DOHH2 (cell line): ENCODE results near the gene ZNF581.

Experiments
- H3F3A ChIP-seq: fragments of 200-600 bp; sonication (generic), shearing (Covaris generic); 2 replicates; pipeline ENCODE4 v1.6.0; 2016; ENCODE audit warnings: antibody characterized with exemption, mild to moderate bottlenecking; ENCODE audit not compliant: control insufficient read depth, insufficient read depth
- H3K27ac ChIP-seq: fragments of 200-600 bp; sonication (generic); 2 replicates; pipeline ENCODE4 v1.5.1; 2014; ENCODE audit warnings: low read depth, mild to moderate bottlenecking, low read length, moderate library complexity
- H3K27me3 ChIP-seq: fragments of 200-600 bp; sonication (generic); 2 replicates; pipeline ENCODE4 v1.6.1; 2014; ENCODE audit warnings: mild to moderate bottlenecking, low read length, mixed read lengths; ENCODE audit not compliant: control insufficient read depth
- H3K36me3 ChIP-seq: fragments of 200-600 bp; sonication (generic); 2 replicates; pipeline ENCODE4 v1.6.1; 2014; ENCODE audit warnings: mild to moderate bottlenecking, low read length, moderate library complexity, mixed read lengths; ENCODE audit not compliant: control insufficient read depth
- H3K4me1 ChIP-seq: fragments of 200-600 bp; sonication (generic); 2 replicates; pipeline ENCODE4 v1.6.1; 2014; ENCODE audit warnings: mild to moderate bottlenecking, low read length, mixed read lengths; ENCODE audit not compliant: control insufficient read depth
- H3K4me2 ChIP-seq: fragments of 200-600 bp; sonication (generic); 2 replicates; pipeline ENCODE4 v1.6.0; 2014; ENCODE audit warnings: mild to moderate bottlenecking, low read length, moderate library complexity
- H3K4me3 ChIP-seq: fragments of 200-600 bp; sonication (generic); 2 replicates; pipeline ENCODE4 v1.5.1; 2014; ENCODE audit warnings: mild to moderate bottlenecking, low read length, mixed read lengths
- H3K79me2 ChIP-seq: fragments of 200-600 bp; sonication (generic); 2 replicates; pipeline ENCODE4 v1.6.1; 2014; ENCODE audit warnings: mild to moderate bottlenecking, low read length, mixed read lengths; ENCODE audit not compliant: control insufficient read depth
- H3K9me2 ChIP-seq: fragments of 200-600 bp; sonication (generic); replicated peaks from 2 replicates; pipeline ENCODE4 v1.6.1; 2014; ENCODE audit warnings: mild to moderate bottlenecking, low read length, mixed read lengths; ENCODE audit not compliant: control insufficient read depth
- H3K9me3 ChIP-seq: fragments of 200-600 bp; sonication (generic); 2 replicates; pipeline ENCODE4 v1.6.1; 2014; ENCODE audit warnings: antibody characterized with exemption, low read length, mixed read lengths; ENCODE audit not compliant: control insufficient read depth, insufficient read depth
- H4K20me1 ChIP-seq: fragments of 200-600 bp; sonication (generic); 2 replicates; pipeline ENCODE4 v1.6.0; 2014; ENCODE audit warnings: low read depth, mild to moderate bottlenecking, antibody characterized with exemption, low read length, moderate library complexity; ENCODE audit not compliant: control insufficient read depth, insufficient read depth
- EZH2phosphoT487 ChIP-seq: fragments of 200-600 bp; sonication (generic); IDR thresholded peaks from 2 replicates; pipeline ENCODE4 v1.6.1; 2017; ENCODE audit warnings: borderline replicate concordance, mild to moderate bottlenecking, antibody characterized with exemption, low read length, moderate library complexity, mixed read lengths
- TF ChIP-seq, protein P1 (sequence below): fragments of 200-600 bp; sonication (generic); IDR thresholded peaks from one replicate; pipeline ENCODE4 v1.5.1; 2014; ENCODE audit warnings: antibody characterized with exemption, mild to moderate bottlenecking, low read depth, low read length; ENCODE audit not compliant: poor library complexity, severe bottlenecking

ZNF581 gene

DNA sequence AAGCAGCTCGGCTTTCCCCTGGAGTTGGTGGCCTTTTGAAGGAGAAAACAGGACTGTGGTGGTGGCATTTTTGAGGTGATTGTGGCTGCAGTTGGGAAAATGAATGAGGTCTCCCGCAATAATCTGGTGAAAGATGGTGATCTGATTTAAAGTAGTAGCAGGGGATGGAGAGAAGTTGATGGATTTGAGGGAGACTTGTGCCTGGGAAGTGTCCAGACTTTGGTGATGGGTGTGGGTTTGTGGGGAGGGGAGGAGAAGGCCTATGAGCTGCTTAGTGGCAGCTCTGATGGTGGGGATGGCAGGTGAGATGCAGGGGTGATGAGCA is 27.6 kb downstream of the ZNF581 start:
- peaks cover 26% of the 10 kb centered on the region for H4K20me1 ChIP-seq
- H3K4me3 ChIP-seq: no peak overlapping the region
- H3K27ac ChIP-seq: no peak overlapping the region
- H3K4me2 ChIP-seq: no peak overlapping the region
- H3K9me2 ChIP-seq: no peaks in the 10 kb centered on the region
- peaks cover 31% of the 10 kb centered on the region for H3F3A ChIP-seq
- H3K9me3 ChIP-seq: no peaks in the 10 kb centered on the region
- H3K4me1 ChIP-seq: peaks cover 35% of the 10 kb centered on the region
- H3K79me2 ChIP-seq: peaks cover 93% of the 10 kb centered on the region
- H3K36me3 ChIP-seq: peaks cover 85% of the 10 kb centered on the region
- TF ChIP-seq, protein P1, sequence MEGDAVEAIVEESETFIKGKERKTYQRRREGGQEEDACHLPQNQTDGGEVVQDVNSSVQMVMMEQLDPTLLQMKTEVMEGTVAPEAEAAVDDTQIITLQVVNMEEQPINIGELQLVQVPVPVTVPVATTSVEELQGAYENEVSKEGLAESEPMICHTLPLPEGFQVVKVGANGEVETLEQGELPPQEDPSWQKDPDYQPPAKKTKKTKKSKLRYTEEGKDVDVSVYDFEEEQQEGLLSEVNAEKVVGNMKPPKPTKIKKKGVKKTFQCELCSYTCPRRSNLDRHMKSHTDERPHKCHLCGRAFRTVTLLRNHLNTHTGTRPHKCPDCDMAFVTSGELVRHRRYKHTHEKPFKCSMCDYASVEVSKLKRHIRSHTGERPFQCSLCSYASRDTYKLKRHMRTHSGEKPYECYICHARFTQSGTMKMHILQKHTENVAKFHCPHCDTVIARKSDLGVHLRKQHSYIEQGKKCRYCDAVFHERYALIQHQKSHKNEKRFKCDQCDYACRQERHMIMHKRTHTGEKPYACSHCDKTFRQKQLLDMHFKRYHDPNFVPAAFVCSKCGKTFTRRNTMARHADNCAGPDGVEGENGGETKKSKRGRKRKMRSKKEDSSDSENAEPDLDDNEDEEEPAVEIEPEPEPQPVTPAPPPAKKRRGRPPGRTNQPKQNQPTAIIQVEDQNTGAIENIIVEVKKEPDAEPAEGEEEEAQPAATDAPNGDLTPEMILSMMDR: no peak
- TF ChIP-seq EZH2phosphoT487: no peak
- no peaks in the 10 kb centered on the region for H3K27me3 ChIP-seq

DNA sequence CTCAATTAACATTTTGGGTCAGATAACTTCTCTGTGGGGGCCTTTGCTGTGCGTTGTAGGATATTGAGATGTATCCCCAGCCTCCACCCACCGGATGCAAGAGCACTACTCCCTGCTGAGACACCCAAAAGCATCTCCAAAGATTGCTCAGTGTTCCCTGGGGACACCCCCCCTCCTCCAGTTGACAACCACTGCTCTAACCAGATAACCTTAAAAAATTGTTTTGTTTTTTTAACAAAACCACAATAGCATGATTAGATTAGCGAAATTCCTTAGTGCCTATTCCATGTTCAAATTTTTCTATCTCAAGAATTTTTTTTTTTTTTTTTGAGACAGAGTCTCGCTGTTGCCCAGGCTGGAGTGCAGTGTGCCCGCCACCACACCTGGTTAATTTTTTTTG is 29.0 kb downstream of the ZNF581 start:
- no peaks in the 10 kb centered on the region for H3K9me3 ChIP-seq
- peaks cover 85% of the 10 kb centered on the region for H3K36me3 ChIP-seq
- peaks cover 41% of the 10 kb centered on the region for H3F3A ChIP-seq
- no peaks in the 10 kb centered on the region for H3K9me2 ChIP-seq
- TF ChIP-seq, protein P1: no peak
- TF ChIP-seq EZH2phosphoT487: no peak
- no peak overlapping the region for H3K4me3 ChIP-seq
- no peaks in the 10 kb centered on the region for H3K27me3 ChIP-seq
- peaks cover 12% of the 10 kb centered on the region for H4K20me1 ChIP-seq
- H3K27ac ChIP-seq: peak overlapping the region; percentile 6; the same call in 1 of the 2 replicates
- H3K4me1 ChIP-seq: peaks cover 47% of the 10 kb centered on the region
- peaks cover 93% of the 10 kb centered on the region for H3K79me2 ChIP-seq
- no peak overlapping the region for H3K4me2 ChIP-seq

DNA sequence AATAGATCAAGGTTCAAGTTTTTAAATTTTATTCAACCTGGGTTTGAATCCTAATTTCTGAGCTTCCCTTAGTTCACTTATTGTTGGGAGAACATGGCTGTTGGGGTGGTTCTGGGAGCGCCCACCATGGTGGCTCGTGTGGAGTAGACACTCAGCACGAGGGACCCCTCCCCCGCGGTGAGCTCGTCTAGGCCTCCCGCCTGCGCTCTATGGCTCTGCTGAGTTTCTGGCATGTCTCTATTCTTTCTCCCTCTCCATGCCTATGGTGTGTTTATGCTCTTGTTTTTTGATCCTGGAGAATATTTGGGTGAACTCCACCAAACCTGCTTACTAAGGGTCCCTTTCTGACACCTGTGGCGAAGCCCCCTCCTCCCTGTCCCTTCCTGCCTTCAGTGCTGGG is 30.0 kb downstream of the ZNF581 start:
- H3K36me3 ChIP-seq: peaks cover 84% of the 10 kb centered on the region
- peaks cover 93% of the 10 kb centered on the region for H3K79me2 ChIP-seq
- no peak overlapping the region; the same call in 1 of the 2 replicates for H3K27ac ChIP-seq
- no peaks in the 10 kb centered on the region for H3K9me2 ChIP-seq
- peaks cover 46% of the 10 kb centered on the region for H3F3A ChIP-seq
- H3K4me3 ChIP-seq: no peak overlapping the region; the same call in 1 of the 2 replicates
- peaks cover 56% of the 10 kb centered on the region for H3K4me1 ChIP-seq
- TF ChIP-seq EZH2phosphoT487: no peak
- TF ChIP-seq, protein P1: no peak
- no peaks in the 10 kb centered on the region for H3K27me3 ChIP-seq
- H4K20me1 ChIP-seq: peaks cover 12% of the 10 kb centered on the region
- H3K9me3 ChIP-seq: no peaks in the 10 kb centered on the region
- peak overlapping the region; percentile 34 for H3K4me2 ChIP-seq
